ENCODE measurements around the gene TNFRSF1A. TPM values are rescaled to one million over a fixed set of nuclear protein-coding genes. Genes with fewer than 3 reads are reported as not detected.
A peak's percentile ranks its signal among the peaks of the same experiment; 100 is the strongest.

Gene TNFRSF1A
- total and polyA plus RNA-seq, 4 experiments from 2014 or later, result 14.5 to 86.7 (median 58.6) TPM

DNA sequence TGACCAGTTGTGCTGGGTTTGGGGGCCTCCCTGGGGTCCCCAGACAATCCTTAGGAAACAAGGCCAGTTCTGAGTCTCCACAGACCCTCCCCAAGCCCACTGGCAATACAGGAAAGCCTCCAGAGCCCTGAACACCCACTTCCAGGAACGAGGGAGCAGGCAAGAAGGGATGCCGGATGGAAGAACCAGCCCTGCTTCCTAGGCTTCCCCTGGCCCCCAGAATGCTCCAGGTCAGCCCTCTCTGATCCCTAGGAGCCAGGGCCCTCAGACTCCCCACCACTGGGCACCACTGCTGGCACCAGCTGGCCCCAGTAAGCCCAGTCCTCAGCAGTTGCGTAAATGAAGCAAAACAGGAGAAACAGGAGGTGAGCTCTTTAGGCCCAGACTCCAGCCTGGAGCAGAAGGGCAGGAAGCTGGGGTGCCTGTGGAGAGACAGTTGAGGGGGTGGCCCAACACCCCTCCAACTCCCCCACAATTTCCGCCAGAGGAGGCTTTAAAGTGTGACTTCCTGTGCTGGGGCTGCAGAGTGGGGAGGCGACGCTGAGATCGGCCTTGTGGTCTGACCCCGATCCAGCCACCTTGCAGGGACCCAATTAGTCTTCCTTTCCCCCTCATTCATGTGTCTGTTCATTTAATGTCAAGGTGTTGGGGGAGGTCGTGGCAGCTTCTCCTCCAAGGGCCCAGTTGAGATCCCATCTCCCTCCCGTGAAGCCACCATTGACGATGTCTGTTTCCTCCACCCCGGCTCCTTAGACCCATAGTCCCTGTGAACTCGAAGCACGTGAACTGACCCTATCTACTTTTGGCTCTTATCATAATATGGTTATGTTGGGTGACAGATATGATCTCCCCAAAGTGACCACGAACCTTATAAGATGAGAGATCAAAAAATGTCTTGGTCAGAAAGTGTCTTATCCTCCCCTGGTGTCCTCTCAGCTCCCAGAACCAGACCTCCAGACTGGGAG lies 4.7 kb downstream of the TNFRSF1A start:
- Mint-ChIP-seq H3K4me1 (peaks cover 6 to 44% (median 34%) of the 10 kb centered on the region in 4 donors), H3K27me3 (no peaks in the 10 kb centered on the region), H3K4me3 (no peak overlapping the region), H3K9me3 (no peaks in the 10 kb centered on the region), H3K27ac (peak overlapping the region in 1 of 7 donors; percentile 96), H3K36me3 (peaks cover 24 to 42% of the 10 kb centered on the region in 2 donors)
- no peaks in the 10 kb centered on the region for H3K27me3 ChIP-seq (ENCODE audit: insufficient read depth, low read length)
- ChIA-PET POLR2A (ENCODE audit: partially characterized antibody) (interaction anchor here (0.9 to 15.2 kb wide), 20 partner anchors 9 to 606 kb away, joined by 3 to 250 read pairs (median 10); partner anchors contain the start of genes C12orf57, CD27, GAPDH and MRPL51), CTCF (ENCODE audit: partially characterized antibody) (interaction anchor here (0.7 to 9.5 kb wide), 18 partner anchors 8 to 201 kb away, joined by 3 to 268 read pairs (median 16); partner anchors contain the start of genes GAPDH and TAPBPL)
- peak; percentile 72 to 84 (median 75) for DNase-seq
- H3K36me3 ChIP-seq (ENCODE audit: insufficient read depth, low read length), result peaks cover 29% of the 10 kb centered on the region
- peak overlapping the region; percentile 92 for H3K27ac ChIP-seq (ENCODE audit: low read depth, low read length)
- intact Hi-C loops (cut with micrococcal nuclease), result loop anchor here (2.0 to 5.0 kb wide), 2 partner anchors 134 to 220 kb away; partner anchors contain the start of genes IFFO1 and VAMP1
- H3K4me3 ChIP-seq (ENCODE audit: low read length in 2 of 2), result peak overlapping the region; percentile 33 to 61
- no peaks in the 10 kb centered on the region for H3K9me3 ChIP-seq (ENCODE audit: control insufficient read depth in 1 of 2, low read length in 2 of 2)
- peaks cover 82% of the 10 kb centered on the region for H3K4me1 ChIP-seq (ENCODE audit: insufficient read depth, low read length)

DNA sequence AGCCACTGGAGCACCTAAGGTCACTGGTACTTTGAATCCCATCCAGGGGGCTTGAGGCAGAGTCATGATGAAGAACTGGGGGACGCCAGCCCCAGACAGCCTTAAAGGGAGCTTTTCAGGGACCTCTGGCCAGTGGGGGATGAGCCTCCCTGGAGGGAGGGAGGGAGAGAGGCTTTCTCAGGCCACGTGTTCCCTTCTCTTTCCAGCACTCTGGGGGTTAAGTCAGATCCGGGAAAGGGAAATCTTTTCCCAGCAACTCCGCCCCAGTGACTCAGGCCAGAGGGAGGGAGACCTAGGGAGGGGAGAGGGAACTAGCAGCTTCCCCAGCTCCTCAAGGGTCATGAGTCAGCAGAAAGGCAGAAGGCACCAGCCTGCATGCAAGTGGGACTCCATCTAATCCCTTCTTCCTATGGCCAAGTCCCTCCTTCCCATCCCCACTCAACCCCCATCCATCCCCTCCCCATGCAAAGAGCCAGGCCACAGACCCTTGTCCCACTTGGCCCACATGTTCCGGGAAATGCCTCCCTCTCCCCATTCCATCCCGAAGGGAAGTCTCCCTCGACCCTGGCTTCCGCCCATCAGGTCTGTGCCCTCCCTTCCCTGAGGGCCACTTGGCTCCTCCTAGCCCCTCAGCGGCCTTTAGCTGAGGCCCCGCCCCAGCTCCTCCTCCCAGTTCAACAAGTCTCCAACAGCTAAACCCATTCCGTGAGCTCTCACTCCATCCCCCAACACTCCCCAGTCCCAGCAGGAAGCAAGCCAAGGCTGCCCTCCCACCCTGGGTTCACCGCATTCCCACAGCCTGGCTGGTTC lies 5.6 kb downstream of the TNFRSF1A start:
- peak overlapping the region; percentile 61 to 64 for H3K4me3 ChIP-seq (ENCODE audit: low read length in 2 of 2)
- POLR2A ChIA-PET (ENCODE audit: partially characterized antibody), result interaction anchor here (0.7 to 15.2 kb wide), 25 partner anchors 10 to 607 kb away, joined by 3 to 250 read pairs (median 9); partner anchors contain the start of genes C12orf57, CD27, GAPDH and MRPL51
- DNase-seq, result peak in 3 of 5 donors; percentile 20 to 68 (median 33)
- intact Hi-C loops (cut with micrococcal nuclease), result loop anchor here (2.0 to 5.0 kb wide), 2 partner anchors 135 to 221 kb away; partner anchors contain the start of genes IFFO1 and VAMP1
- H3K4me1 ChIP-seq (ENCODE audit: insufficient read depth, low read length), result peaks cover 83% of the 10 kb centered on the region
- Mint-ChIP-seq H3K27ac (peak overlapping the region in 1 of 7 donors; percentile 96), H3K4me3 (no peak overlapping the region), H3K4me1 (peaks cover 3 to 38% (median 32%) of the 10 kb centered on the region in 4 donors), H3K27me3 (no peaks in the 10 kb centered on the region), H3K36me3 (peaks cover 28 to 44% of the 10 kb centered on the region in 2 donors), H3K9me3 (no peaks in the 10 kb centered on the region)
- H3K9me3 ChIP-seq (ENCODE audit: control insufficient read depth in 1 of 2, low read length in 2 of 2), result no peaks in the 10 kb centered on the region
- H3K27ac ChIP-seq (ENCODE audit: low read depth, low read length), result peak overlapping the region; percentile 92
- CTCF ChIA-PET (ENCODE audit: partially characterized antibody), result interaction anchor here (0.9 to 9.5 kb wide), 20 partner anchors 9 to 202 kb away, joined by 3 to 268 read pairs (median 16); partner anchors contain the start of genes CD27, GAPDH, TAPBPL and VAMP1
- H3K27me3 ChIP-seq (ENCODE audit: insufficient read depth, low read length), result no peaks in the 10 kb centered on the region
- peaks cover 36% of the 10 kb centered on the region for H3K36me3 ChIP-seq (ENCODE audit: insufficient read depth, low read length)

DNA sequence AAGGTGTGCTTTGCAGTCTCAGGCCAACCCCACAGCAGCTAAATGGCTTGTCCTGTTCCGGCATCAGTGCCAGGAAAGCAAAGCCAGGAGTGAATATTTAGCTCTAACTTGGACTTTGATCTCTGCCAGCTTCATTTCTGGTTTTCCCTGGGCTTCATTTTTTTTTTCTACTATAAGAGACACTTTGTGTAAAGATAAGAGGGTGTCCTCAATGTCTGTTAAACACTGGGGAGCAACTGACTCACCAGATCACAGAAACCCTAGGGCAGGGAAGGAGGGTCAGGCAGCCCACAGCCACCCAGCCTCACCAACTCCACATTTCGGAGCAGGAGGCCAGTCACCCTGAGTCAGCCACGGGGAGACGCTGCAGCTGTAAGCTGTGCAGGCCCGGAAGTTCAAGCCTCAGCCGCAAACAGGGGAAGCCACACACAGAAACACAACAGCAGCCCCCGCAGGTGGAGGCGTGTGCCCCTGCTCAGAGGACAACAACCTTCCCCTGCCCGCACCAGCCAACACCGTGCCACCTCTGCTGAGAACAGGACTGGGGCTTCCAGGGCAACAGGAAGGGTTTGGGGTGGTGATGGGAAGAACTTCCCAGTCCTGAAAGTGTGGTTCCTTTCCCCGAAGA lies 6.3 kb downstream of the TNFRSF1A start:
- no peaks in the 10 kb centered on the region for H3K9me3 Mint-ChIP-seq
- H3K27me3 Mint-ChIP-seq, result no peaks in the 10 kb centered on the region
- Histone ChIP-seq H3K36me3 (ENCODE audit: insufficient read depth, low read length) (peaks cover 43% of the 10 kb centered on the region), H3K4me1 (ENCODE audit: insufficient read depth, low read length) (peaks cover 83% of the 10 kb centered on the region), H3K9me3 (ENCODE audit: control insufficient read depth in 1 of 2, low read length in 2 of 2) (no peaks in the 10 kb centered on the region), H3K27ac (ENCODE audit: low read depth, low read length) (peak overlapping the region; percentile 92), H3K27me3 (ENCODE audit: insufficient read depth, low read length) (no peaks in the 10 kb centered on the region), H3K4me3 (ENCODE audit: low read length in 2 of 2) (peak overlapping the region; percentile 61 to 64)
- CTCF ChIA-PET (ENCODE audit: partially characterized antibody), result interaction anchor here (0.6 to 9.5 kb wide), 29 partner anchors 9 to 772 kb away, joined by 3 to 268 read pairs (median 10); partner anchors contain the start of genes CD27, GAPDH, MRPL51 and SCNN1A
- peaks cover 7 to 38% (median 32%) of the 10 kb centered on the region in 4 donors for H3K4me1 Mint-ChIP-seq
- H3K27ac Mint-ChIP-seq, result peak overlapping the region in 1 of 7 donors; percentile 96
- intact Hi-C loops (cut with micrococcal nuclease), result loop anchor here (1.0 to 5.0 kb wide), 9 partner anchors 12 to 222 kb away; partner anchors contain the start of genes GAPDH, IFFO1 and VAMP1
- no peak overlapping the region for H3K4me3 Mint-ChIP-seq
- peak; percentile 80 to 90 (median 82) for DNase-seq
- H3K36me3 Mint-ChIP-seq, result peaks cover 34 to 48% of the 10 kb centered on the region in 2 donors
- POLR2A ChIA-PET (ENCODE audit: partially characterized antibody), result interaction anchor here (0.5 to 15.2 kb wide), 20 partner anchors 10 to 205 kb away, joined by 3 to 250 read pairs (median 12); partner anchors contain the start of genes CD27, GAPDH, TAPBPL and VAMP1

DNA sequence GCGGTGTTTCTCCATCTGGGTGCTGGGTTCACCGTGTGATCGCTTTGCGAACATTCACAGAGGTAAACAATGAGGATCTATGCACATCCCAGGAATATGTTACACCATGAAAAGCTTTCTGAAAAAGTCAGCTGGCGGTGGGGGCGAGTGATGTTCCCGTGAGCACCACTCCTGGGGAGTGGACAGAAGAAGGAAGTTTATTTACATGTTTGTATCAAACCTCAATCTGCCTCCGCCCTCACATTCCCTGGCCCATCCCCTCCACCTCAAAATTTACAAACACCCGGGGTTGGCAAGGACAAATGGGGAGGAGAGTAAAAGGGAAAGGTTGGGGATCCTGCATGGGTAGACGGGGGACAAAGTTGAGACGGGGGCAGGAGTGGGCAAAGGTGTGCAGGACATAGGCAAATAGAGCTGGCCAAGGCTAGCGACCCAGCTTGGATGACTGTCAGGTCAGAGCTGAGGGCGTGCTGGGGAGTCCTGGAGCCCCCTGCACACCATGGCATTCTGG lies 6.9 kb downstream of the TNFRSF1A start:
- Mint-ChIP-seq H3K4me1 (peaks cover 7 to 38% (median 33%) of the 10 kb centered on the region in 4 donors), H3K27me3 (no peaks in the 10 kb centered on the region), H3K36me3 (peaks cover 40 to 54% of the 10 kb centered on the region in 2 donors), H3K4me3 (peak overlapping the region in 3 of 8 donors; percentile 28 to 59 (median 49)), H3K27ac (peak overlapping the region in 3 of 7 donors; percentile 25 to 77 (median 70)), H3K9me3 (no peaks in the 10 kb centered on the region)
- no peak for DNase-seq
- Histone ChIP-seq H3K27me3 (ENCODE audit: insufficient read depth, low read length) (no peaks in the 10 kb centered on the region), H3K27ac (ENCODE audit: low read depth, low read length) (peak overlapping the region; percentile 92), H3K36me3 (ENCODE audit: insufficient read depth, low read length) (peaks cover 49% of the 10 kb centered on the region), H3K9me3 (ENCODE audit: control insufficient read depth in 1 of 2, low read length in 2 of 2) (no peaks in the 10 kb centered on the region), H3K4me1 (ENCODE audit: insufficient read depth, low read length) (peaks cover 81% of the 10 kb centered on the region), H3K4me3 (ENCODE audit: low read length in 2 of 2) (peak overlapping the region in 1 of 2 donors; percentile 61)
- ChIA-PET POLR2A (ENCODE audit: partially characterized antibody) (interaction anchor here (0.5 to 15.2 kb wide), 17 partner anchors 9 to 205 kb away, joined by 3 to 250 read pairs (median 13); partner anchors contain the start of genes CD27, GAPDH, TAPBPL and VAMP1), CTCF (ENCODE audit: partially characterized antibody) (interaction anchor here (0.6 to 9.5 kb wide), 29 partner anchors 9 to 773 kb away, joined by 3 to 268 read pairs (median 10); partner anchors contain the start of genes CD27, GAPDH, MRPL51 and SCNN1A)
- intact Hi-C loops (cut with micrococcal nuclease), result loop anchor here (1.0 to 5.0 kb wide), 8 partner anchors 12 to 222 kb away; partner anchors contain the start of genes GAPDH and IFFO1

DNA sequence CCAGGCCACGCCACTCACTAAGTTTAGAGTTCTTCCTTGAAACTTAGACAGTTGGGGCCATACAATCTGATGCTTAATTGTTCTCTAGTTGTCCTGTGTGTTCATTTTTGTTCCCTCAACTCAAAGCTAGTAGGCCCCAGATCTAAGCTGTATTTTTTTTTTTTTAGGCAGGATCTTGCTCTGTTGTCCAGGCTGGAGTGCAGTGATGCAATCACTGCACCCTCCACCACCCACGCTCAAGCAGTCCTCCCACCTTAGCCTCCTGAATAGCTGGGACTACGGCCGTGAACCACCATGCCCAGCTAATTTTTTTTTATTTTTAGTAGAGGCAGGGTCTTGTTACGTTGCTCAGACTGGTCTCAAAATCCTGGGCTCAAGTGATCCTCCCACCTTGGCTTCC lies 7.5 kb downstream of the TNFRSF1A start:
- intact Hi-C loops (cut with micrococcal nuclease), result loop anchor here (2.0 kb wide), 1 partner anchor 128 kb away; no protein-coding TSS in a partner anchor
- peaks cover 55% of the 10 kb centered on the region for H3K36me3 ChIP-seq (ENCODE audit: insufficient read depth, low read length)
- peak overlapping the region in 5 of 7 donors; percentile 85 to 91 (median 89) for H3K27ac Mint-ChIP-seq
- POLR2A ChIA-PET (ENCODE audit: partially characterized antibody), result interaction anchor here (0.7 to 15.2 kb wide), 11 partner anchors 8 to 198 kb away, joined by 3 to 250 read pairs (median 14); partner anchors contain the start of genes CD27, TAPBPL and VAMP1
- H3K27me3 ChIP-seq (ENCODE audit: insufficient read depth, low read length), result no peaks in the 10 kb centered on the region
- no peaks in the 10 kb centered on the region for H3K9me3 Mint-ChIP-seq
- peaks cover 75% of the 10 kb centered on the region for H3K4me1 ChIP-seq (ENCODE audit: insufficient read depth, low read length)
- CTCF ChIA-PET (ENCODE audit: partially characterized antibody), result interaction anchor here (1.1 to 9.5 kb wide), 16 partner anchors 8 to 223 kb away, joined by 4 to 268 read pairs (median 17); partner anchors contain the start of genes CD27, SCNN1A and VAMP1
- H3K27me3 Mint-ChIP-seq, result no peaks in the 10 kb centered on the region
- H3K4me3 Mint-ChIP-seq, result peak overlapping the region in 5 of 8 donors; percentile 26 to 75 (median 59)
- H3K36me3 Mint-ChIP-seq, result peaks cover 41 to 56% of the 10 kb centered on the region in 2 donors
- peaks cover 7 to 38% (median 33%) of the 10 kb centered on the region in 4 donors for H3K4me1 Mint-ChIP-seq
- no peaks in the 10 kb centered on the region for H3K9me3 ChIP-seq (ENCODE audit: control insufficient read depth in 1 of 2, low read length in 2 of 2)
- H3K4me3 ChIP-seq (ENCODE audit: low read length in 2 of 2), result no peak overlapping the region
- H3K27ac ChIP-seq (ENCODE audit: low read depth, low read length), result no peak overlapping the region
- DNase-seq, result no peak
